ENCODE data around the gene CAPZA1. TPM values are rescaled to one million over a fixed set of nuclear protein-coding genes. Genes with fewer than 3 reads are reported as not detected.
A peak's percentile ranks its signal among the peaks of the same experiment; 100 is the strongest.
"Not testable (repeated sequence)": the region's sequence is repeated elsewhere in the genome, so short reads cannot be mapped to it uniquely, and the experiment has no call there.

CAPZA1 gene
- total RNA-seq, 1 experiment from 2014 or later, result 211 TPM

DNA sequence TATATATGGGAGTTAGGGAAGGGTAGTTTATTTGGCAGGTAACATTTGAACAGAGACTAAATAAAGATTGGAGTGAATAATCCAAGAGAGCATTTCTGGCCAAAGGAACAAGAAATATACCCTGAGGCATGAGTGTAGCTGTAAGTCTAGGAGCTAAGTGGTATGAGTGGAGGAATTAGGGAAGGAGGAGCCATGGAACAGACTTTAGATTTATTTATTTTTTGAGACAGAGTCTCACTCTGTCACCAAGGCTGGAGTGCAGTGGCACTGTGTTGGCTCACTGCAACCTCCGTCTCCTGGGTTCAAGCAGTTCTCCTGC, 18.4 kb downstream of the CAPZA1 start:
- Histone ChIP-seq H3K4me3 (no peak overlapping the region), H3K27me3 (no peaks in the 10 kb centered on the region), H3K36me3 (peaks cover 16% of the 10 kb centered on the region; the same call in 1 of the 2 replicates), H3K27ac (no peak overlapping the region), H3K9me3 (replicated peaks) (0 out of 2 replicates have a peak, but pooled peaks cover 2% of the 10 kb centered on the region), H3K4me1 (peaks cover 4% of the 10 kb centered on the region)
- no peak for DNase-seq

- H3K36me3 ChIP-seq, result peaks cover 17% of the 10 kb centered on the region
- H3K27ac ChIP-seq; H3K4me3 ChIP-seq; H3K27me3 ChIP-seq; H3K9me3 ChIP-seq (replicated peaks); H3K4me1 ChIP-seq; DNase-seq: not testable (repeated sequence)
Measured at GRCh38 chr1:112640437-112640836, 20.8 kb downstream of the CAPZA1 start.

- Histone ChIP-seq H3K36me3 (peaks cover 28% of the 10 kb centered on the region), H3K27ac (no peak overlapping the region), H3K4me1 (no peaks in the 10 kb centered on the region), H3K9me3 (replicated peaks) (0 out of 2 replicates have a peak, but pooled peaks cover 2% of the 10 kb centered on the region), H3K4me3 (no peak overlapping the region), H3K27me3 (no peaks in the 10 kb centered on the region)
- DNase-seq, result no peak
Measured at GRCh38 chr1:112643080-112643479, 23.4 kb downstream of the CAPZA1 start.

- Histone ChIP-seq H3K36me3 (peaks cover 54% of the 10 kb centered on the region), H3K4me3 (no peak overlapping the region), H3K4me1 (no peaks in the 10 kb centered on the region), H3K9me3 (replicated peaks) (0 out of 2 replicates have a peak, but pooled peaks cover 2% of the 10 kb centered on the region), H3K27ac (no peak overlapping the region), H3K27me3 (no peaks in the 10 kb centered on the region)
- no peak for DNase-seq
Measured at GRCh38 chr1:112646225-112646624, 26.6 kb downstream of the CAPZA1 start.

- DNase-seq, result no peak
- peaks cover 80% of the 10 kb centered on the region for H3K36me3 ChIP-seq
- H3K4me1 ChIP-seq, result no peaks in the 10 kb centered on the region
- H3K9me3 ChIP-seq (replicated peaks), result no peaks in the 10 kb centered on the region
- H3K4me3 ChIP-seq, result no peak overlapping the region
- no peak overlapping the region for H3K27ac ChIP-seq
- H3K27me3 ChIP-seq, result no peaks in the 10 kb centered on the region
Measured at GRCh38 chr1:112651205-112651604, 31.6 kb downstream of the CAPZA1 start.

- DNase-seq, result no peak
- Histone ChIP-seq H3K4me3 (no peak overlapping the region), H3K9me3 (replicated peaks) (no peaks in the 10 kb centered on the region), H3K36me3 (peaks cover 81% of the 10 kb centered on the region), H3K4me1 (no peaks in the 10 kb centered on the region), H3K27me3 (no peaks in the 10 kb centered on the region), H3K27ac (no peak overlapping the region)
Measured at GRCh38 chr1:112665857-112666256, 46.2 kb downstream of the CAPZA1 start.

DNA sequence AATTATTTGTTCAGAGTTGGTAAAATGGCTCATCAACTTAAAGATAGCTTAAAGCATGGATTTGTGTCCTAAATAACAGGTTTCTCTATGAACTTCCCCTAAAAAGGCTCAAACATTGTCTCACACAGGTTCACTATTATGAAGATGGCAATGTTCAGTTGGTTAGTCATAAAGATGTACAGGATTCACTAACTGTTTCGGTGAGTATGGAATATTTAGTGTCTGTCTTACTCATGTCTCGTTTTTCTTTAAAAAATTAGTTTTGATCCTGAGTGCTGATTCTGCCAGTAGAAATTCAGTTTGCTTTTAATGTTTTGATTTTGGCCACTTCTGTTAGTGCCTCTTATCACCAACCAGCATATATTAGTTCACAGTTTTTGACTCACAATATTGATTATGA, 47.3 kb downstream of the CAPZA1 start:
- DNase-seq, result no peak
- H3K36me3 ChIP-seq, result peaks cover 74% of the 10 kb centered on the region
- H3K27ac ChIP-seq, result no peak overlapping the region
- no peaks in the 10 kb centered on the region for H3K4me1 ChIP-seq
- H3K9me3 ChIP-seq (replicated peaks), result no peaks in the 10 kb centered on the region
- no peaks in the 10 kb centered on the region for H3K27me3 ChIP-seq
- H3K4me3 ChIP-seq, result no peak overlapping the region

- DNase-seq, result no peak
- Histone ChIP-seq H3K36me3 (peaks cover 31% of the 10 kb centered on the region), H3K27me3 (no peaks in the 10 kb centered on the region), H3K9me3 (replicated peaks) (no peaks in the 10 kb centered on the region), H3K4me3 (no peak overlapping the region), H3K4me1 (no peaks in the 10 kb centered on the region; the same call in 1 of the 2 replicates), H3K27ac (no peak overlapping the region)
Measured at GRCh38 chr1:112672009-112672408, 52.4 kb downstream of the CAPZA1 start.

DNA sequence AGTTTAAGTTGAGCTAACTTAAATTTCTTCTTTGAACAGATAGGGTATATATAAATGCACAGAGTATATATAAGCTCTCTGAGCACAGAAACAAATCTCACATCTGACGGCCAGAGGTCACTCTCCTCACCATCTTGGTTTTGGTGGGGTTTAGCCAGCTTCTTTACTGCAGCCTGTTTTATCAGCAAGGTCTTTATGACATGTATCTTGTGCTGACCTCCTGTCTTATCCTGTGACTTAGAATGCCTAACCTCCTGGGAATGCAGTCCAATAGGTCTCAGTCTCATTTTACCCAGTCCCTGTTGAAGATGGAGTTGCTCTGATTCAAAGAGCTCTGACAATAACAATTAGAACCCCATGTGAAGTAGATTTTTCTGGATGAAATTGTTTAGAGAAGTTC, 53.2 kb downstream of the CAPZA1 start:
- H3K36me3 ChIP-seq, result peaks cover 26% of the 10 kb centered on the region; the same call in 1 of the 2 replicates
- H3K27ac ChIP-seq, result no peak overlapping the region
- H3K9me3 ChIP-seq (replicated peaks), result no peaks in the 10 kb centered on the region
- DNase-seq, result no peak
- H3K27me3 ChIP-seq, result no peaks in the 10 kb centered on the region
- H3K4me1 ChIP-seq, result no peaks in the 10 kb centered on the region; the same call in 1 of the 2 replicates
- no peak overlapping the region for H3K4me3 ChIP-seq

DNA sequence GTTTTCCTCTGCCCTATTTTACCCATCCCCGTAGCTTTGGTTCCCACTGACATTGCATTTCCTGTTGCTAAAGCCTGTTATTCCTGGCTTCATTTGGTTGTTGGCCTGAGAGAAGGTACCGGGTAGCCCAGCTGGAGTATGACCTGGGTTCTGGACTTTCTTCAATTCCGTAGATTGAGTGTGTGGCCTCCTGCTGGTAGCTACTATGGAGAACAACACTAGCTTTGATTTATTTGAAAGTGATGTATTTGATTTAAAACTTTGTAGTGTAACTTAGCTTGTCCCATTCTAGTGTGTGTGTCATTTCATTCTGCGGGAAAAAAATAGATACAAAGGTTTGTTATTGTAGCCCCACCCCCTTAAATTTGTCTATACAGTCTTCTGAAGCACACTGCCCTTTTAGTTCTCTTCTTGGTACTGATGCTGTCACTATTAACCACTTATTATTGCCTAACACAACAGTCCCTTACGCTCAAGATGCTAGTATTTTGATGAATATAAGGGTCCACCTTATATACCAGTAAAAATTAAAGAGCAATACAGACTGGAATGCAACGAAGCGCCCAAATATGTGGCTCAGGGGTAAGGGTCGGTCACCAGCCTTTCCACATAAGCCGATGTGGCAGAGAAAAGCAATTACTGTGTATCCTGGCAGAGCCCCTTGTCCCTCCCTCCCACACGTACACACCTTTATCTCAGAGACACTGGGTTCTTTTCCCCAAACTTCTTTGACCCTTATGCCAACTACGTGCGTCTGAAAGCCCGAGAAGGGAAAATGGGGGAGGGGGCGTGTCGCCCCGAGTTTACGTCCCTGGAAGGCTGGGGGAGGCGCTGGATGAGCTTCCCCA, 54.2 kb downstream of the CAPZA1 start:
- Histone ChIP-seq H3K9me3 (replicated peaks) (no peaks in the 10 kb centered on the region), H3K4me3 (peak overlapping the region; percentile 88), H3K27me3 (no peaks in the 10 kb centered on the region), H3K27ac (peak overlapping the region; percentile 81), H3K36me3 (peaks cover 19% of the 10 kb centered on the region; the same call in 1 of the 2 replicates), H3K4me1 (no peaks in the 10 kb centered on the region; the same call in 1 of the 2 replicates)
- peak in 1 of 2 experiments; percentile 43 for DNase-seq

GRCh38 chr1:112674440-112674985, 54.9 kb downstream of the CAPZA1 start, which contains the start of gene MOV10:
Gene MOV10, plus strand, starts transcription at chr1:112674659. Its CDS starts 254 bp downstream, at chr1:112674913.
- DNase-seq, result peak; percentile 79 to 85
- H3K27ac ChIP-seq, result peak within 1 kb of the TSS; percentile 81
- H3K36me3 ChIP-seq, result peaks cover 12% of the 10 kb centered on the region; the same call in 1 of the 2 replicates
- H3K4me3 ChIP-seq, result peak within 1 kb of the TSS; percentile 88
- H3K4me1 ChIP-seq, result no peaks in the 10 kb centered on the region; the same call in 1 of the 2 replicates
- H3K9me3 ChIP-seq (replicated peaks), result no peaks in the 10 kb centered on the region
- H3K27me3 ChIP-seq, result no peaks in the 10 kb centered on the region

DNA sequence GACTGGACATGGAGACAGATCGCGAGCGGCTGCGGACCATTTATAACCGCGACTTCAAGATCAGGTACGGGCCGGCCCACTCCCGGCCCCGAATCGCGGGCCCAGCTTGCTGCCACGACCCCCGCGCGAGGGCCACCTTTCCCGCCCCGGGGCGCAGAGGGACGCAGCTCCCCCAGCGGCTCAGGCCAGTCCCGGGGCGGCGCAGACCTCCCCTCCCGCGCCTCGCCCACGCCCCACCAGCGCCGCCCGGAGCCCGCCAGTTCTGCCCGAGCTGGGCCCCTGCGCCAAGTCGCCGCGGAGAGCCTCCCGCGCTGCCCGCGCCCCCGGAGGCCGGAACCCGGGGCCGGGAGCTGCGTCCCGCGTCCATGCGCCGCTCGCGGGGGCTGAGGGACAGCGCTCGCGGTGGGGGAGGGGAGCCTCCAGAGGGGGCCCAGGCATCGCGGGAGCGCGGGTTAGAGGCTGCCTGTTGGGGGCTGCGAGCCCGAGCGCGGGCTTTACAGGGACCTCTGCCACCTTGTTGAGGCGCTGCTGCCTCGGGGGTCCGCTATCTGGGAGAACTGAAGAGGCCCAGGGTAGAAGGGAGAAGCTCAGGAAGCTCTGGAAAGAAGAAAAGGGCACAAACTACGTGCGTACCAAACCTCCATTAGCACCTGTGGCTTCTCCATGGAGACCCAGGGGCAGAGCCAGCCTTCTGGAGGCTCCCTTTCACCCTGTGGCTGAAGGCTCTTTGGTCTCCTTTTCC, 55.5 kb downstream of the CAPZA1 start:
- no peaks in the 10 kb centered on the region for H3K27me3 ChIP-seq
- H3K36me3 ChIP-seq, result peaks cover 9% of the 10 kb centered on the region; the same call in 1 of the 2 replicates
- no peaks in the 10 kb centered on the region for H3K9me3 ChIP-seq (replicated peaks)
- H3K27ac ChIP-seq, result peak overlapping the region; percentile 81
- H3K4me3 ChIP-seq, result peak overlapping the region; percentile 88
- DNase-seq, result peak; percentile 67 to 74
- H3K4me1 ChIP-seq, result no peaks in the 10 kb centered on the region; the same call in 1 of the 2 replicates

- Histone ChIP-seq H3K27ac (peak overlapping the region; percentile 81; the same call in 1 of the 2 replicates), H3K4me1 (no peaks in the 10 kb centered on the region; the same call in 1 of the 2 replicates), H3K4me3 (peak overlapping the region; percentile 88), H3K36me3 (peaks cover 7% of the 10 kb centered on the region; the same call in 1 of the 2 replicates), H3K9me3 (replicated peaks) (no peaks in the 10 kb centered on the region), H3K27me3 (no peaks in the 10 kb centered on the region)
- DNase-seq, result no peak
Measured at GRCh38 chr1:112675728-112676381, 56.2 kb downstream of the CAPZA1 start.

GRCh38 chr1:112676543-112676942, 56.9 kb downstream of the CAPZA1 start:
- peaks cover 3% of the 10 kb centered on the region; the same call in 1 of the 2 replicates for H3K36me3 ChIP-seq
- H3K4me1 ChIP-seq, result no peaks in the 10 kb centered on the region; the same call in 1 of the 2 replicates
- H3K27ac ChIP-seq, result no peak overlapping the region
- H3K27me3 ChIP-seq, result no peaks in the 10 kb centered on the region
- no peak for DNase-seq
- H3K9me3 ChIP-seq (replicated peaks), result no peaks in the 10 kb centered on the region
- H3K4me3 ChIP-seq, result no peak overlapping the region

Data from SJCRH30 (cell line).